Right hindlimb (tissue), 1 donor: ENCODE results near the gene MFAP3L.
A peak's percentile ranks its signal among the peaks of the same experiment; 100 is the strongest.

Experiments used
- DNase-seq: peaks from one replicate; pipeline ENCODE4 v3.0.0-alpha.2; 2018

MFAP3L gene

GRCh38 chr4:170017252-170017651, 8.9 kb downstream of the MFAP3L start:
- no peak for DNase-seq

GRCh38 chr4:170015285-170015684, 10.9 kb downstream of the MFAP3L start:
- no peak for DNase-seq

- no peak for DNase-seq
Observed at GRCh38 chr4:170014359-170015011, 11.7 kb downstream of the MFAP3L start.

GRCh38 chr4:170012629-170012958, 13.6 kb downstream of the MFAP3L start:
- no peak for DNase-seq

- DNase-seq = no peak
Observed at GRCh38 chr4:170011921-170012628, 14.1 kb downstream of the MFAP3L start.

- no peak for DNase-seq
Observed at GRCh38 chr4:170009291-170009690, 16.9 kb downstream of the MFAP3L start.

- DNase-seq = no peak
Observed at GRCh38 chr4:170008801-170009200, 17.4 kb downstream of the MFAP3L start.

- no peak for DNase-seq
Observed at GRCh38 chr4:170008371-170008770, 17.8 kb downstream of the MFAP3L start.

- DNase-seq = no peak
Observed at GRCh38 chr4:170007113-170007512, 19.1 kb downstream of the MFAP3L start.

GRCh38 chr4:170005472-170005871, 20.7 kb downstream of the MFAP3L start:
- DNase-seq = no peak

GRCh38 chr4:170004651-170005295, 21.4 kb downstream of the MFAP3L start:
- DNase-seq = no peak

GRCh38 chr4:170003071-170004070, 22.8 kb downstream of the MFAP3L start:
- DNase-seq = no peak

GRCh38 chr4:170001745-170002267, 24.4 kb downstream of the MFAP3L start:
- no peak for DNase-seq

GRCh38 chr4:170001011-170001744, 25.0 kb downstream of the MFAP3L start:
- DNase-seq = no peak

- no peak for DNase-seq
Observed at GRCh38 chr4:169999923-170000322, 26.3 kb downstream of the MFAP3L start.

- DNase-seq = no peak
Observed at GRCh38 chr4:169998981-169999380, 27.2 kb downstream of the MFAP3L start.

GRCh38 chr4:169996379-169997240, 29.6 kb downstream of the MFAP3L start:
- DNase-seq = no peak

- DNase-seq = peak; percentile 26
Observed at GRCh38 chr4:169993531-169993930, 32.7 kb downstream of the MFAP3L start.

GRCh38 chr4:169988252-169988651, 37.9 kb downstream of the MFAP3L start:
- no peak for DNase-seq

- no peak for DNase-seq
Observed at GRCh38 chr4:169987327-169988228, 38.6 kb downstream of the MFAP3L start.
